ENCODE measurements around the gene ABHD17C.
"Not testable (repeated sequence)": the region's sequence is repeated elsewhere in the genome, so short reads cannot be mapped to it uniquely, and the experiment has no call there.

The ABHD17C gene

DNA sequence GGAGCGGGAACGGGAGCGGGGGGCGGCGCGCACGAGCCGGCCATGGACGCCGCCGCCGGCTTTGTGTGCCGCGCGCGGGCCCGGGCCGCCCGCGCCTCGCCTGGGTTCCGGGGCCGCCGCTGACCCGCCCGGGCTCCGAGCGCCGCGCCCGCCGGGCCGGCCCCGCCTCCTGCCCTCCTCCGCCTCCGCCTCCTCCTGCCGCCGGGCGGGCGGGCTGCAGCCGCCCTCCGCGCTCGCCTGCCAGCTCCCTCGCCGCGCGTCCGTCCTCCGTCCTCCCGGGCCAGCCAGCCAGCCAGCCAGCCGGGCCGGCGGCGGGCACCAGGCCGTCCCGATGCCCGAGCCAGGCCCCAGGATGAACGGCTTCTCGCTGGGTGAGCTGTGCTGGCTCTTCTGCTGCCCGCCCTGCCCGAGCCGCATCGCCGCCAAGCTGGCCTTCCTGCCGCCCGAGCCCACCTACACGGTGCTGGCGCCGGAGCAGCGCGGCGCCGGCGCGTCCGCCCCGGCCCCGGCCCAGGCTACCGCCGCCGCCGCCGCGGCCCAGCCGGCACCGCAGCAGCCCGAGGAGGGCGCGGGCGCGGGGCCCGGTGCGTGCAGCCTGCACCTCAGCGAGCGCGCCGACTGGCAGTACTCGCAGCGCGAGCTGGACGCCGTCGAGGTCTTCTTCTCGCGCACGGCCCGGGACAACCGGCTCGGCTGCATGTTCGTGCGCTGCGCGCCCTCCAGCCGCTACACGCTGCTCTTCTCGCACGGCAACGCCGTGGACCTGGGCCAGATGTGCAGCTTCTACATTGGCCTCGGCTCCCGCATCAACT lies at the start of gene ABHD17C:
Gene ABHD17C (plus strand): TSS at position 212 of the 812 bp plus-strand sequence. CDS start 120 bp downstream, at position 332.
- peak within 1 kb of the TSS; percentile 76 for H3K4me3 ChIP-seq
- H3K27me3 ChIP-seq (ENCODE audit: low read depth), result no peaks in the 10 kb centered on the region; the same call in 1 of the 2 replicates
- in situ Hi-C loops (cut with MboI; ENCODE audit: low sequenced_read_pairs), result no loop called here
- peak; percentile 60 to 81 for DNase-seq (ENCODE audit: low spot score in 2 of 2)
- H3K9me3 ChIP-seq, result no peaks in the 10 kb centered on the region
- H3K36me3 ChIP-seq (replicated peaks), result 0 out of 2 replicates have a peak, but pooled peaks cover 3% of the 10 kb centered on the region
- H3K4me1 ChIP-seq, result peaks cover 23% of the 10 kb centered on the region

GRCh38 chr15:80645494-80646065 lies 49.5 kb upstream of the ABHD17C start:
- peaks cover 20% of the 10 kb centered on the region for H3K9me3 ChIP-seq
- in situ Hi-C loops (cut with MboI; ENCODE audit: low sequenced_read_pairs), result no loop called here
- H3K4me1 ChIP-seq, result no peaks in the 10 kb centered on the region
- 0 out of 2 replicates have a peak, but pooled peaks cover 3% of the 10 kb centered on the region for H3K27me3 ChIP-seq (ENCODE audit: low read depth)
- no peak for DNase-seq (ENCODE audit: low spot score in 2 of 2)
- H3K36me3 ChIP-seq (replicated peaks), result no peaks in the 10 kb centered on the region
- no peak overlapping the region for H3K4me3 ChIP-seq

- H3K27me3 ChIP-seq (ENCODE audit: low read depth); in situ Hi-C loops (cut with MboI; ENCODE audit: low sequenced_read_pairs); DNase-seq (ENCODE audit: low spot score in 2 of 2); H3K36me3 ChIP-seq (replicated peaks); H3K4me3 ChIP-seq; H3K4me1 ChIP-seq: not testable (repeated sequence)
- peaks cover 18% of the 10 kb centered on the region for H3K9me3 ChIP-seq
These were observed 47.7 kb upstream of the ABHD17C start for GRCh38 chr15:80647424-80647823.

GRCh38 chr15:80654299-80654698 lies 40.8 kb upstream of the ABHD17C start:
- in situ Hi-C loops (cut with MboI; ENCODE audit: low sequenced_read_pairs), result no loop called here
- DNase-seq (ENCODE audit: low spot score in 2 of 2), result no peak
- no peak overlapping the region for H3K4me3 ChIP-seq
- no peaks in the 10 kb centered on the region; the same call in 1 of the 2 replicates for H3K27me3 ChIP-seq (ENCODE audit: low read depth)
- peaks cover 6% of the 10 kb centered on the region; the same call in 1 of the 2 replicates for H3K9me3 ChIP-seq
- H3K36me3 ChIP-seq (replicated peaks), result no peaks in the 10 kb centered on the region
- no peaks in the 10 kb centered on the region for H3K4me1 ChIP-seq

GRCh38 chr15:80659375-80659774 lies 35.7 kb upstream of the ABHD17C start:
- no peak for DNase-seq (ENCODE audit: low spot score in 2 of 2)
- no peak overlapping the region for H3K4me3 ChIP-seq
- in situ Hi-C loops (cut with MboI; ENCODE audit: low sequenced_read_pairs), result no loop called here

GRCh38 chr15:80660119-80660518 lies 35.0 kb upstream of the ABHD17C start:
- Histone ChIP-seq H3K9me3 (no peaks in the 10 kb centered on the region), H3K4me1 (no peaks in the 10 kb centered on the region), H3K27me3 (ENCODE audit: low read depth) (no peaks in the 10 kb centered on the region), H3K36me3 (replicated peaks) (no peaks in the 10 kb centered on the region), H3K4me3 (no peak overlapping the region)
- in situ Hi-C loops (cut with MboI; ENCODE audit: low sequenced_read_pairs), result no loop called here
- peak; percentile 50 to 51 for DNase-seq (ENCODE audit: low spot score in 2 of 2)

More at GRCh38 chr15:80659375-80659774, 35.7 kb upstream of the ABHD17C start:
- H3K27me3 ChIP-seq (ENCODE audit: low read depth), result no peaks in the 10 kb centered on the region; the same call in 1 of the 2 replicates
- no peaks in the 10 kb centered on the region for H3K4me1 ChIP-seq
- H3K36me3 ChIP-seq (replicated peaks), result no peaks in the 10 kb centered on the region
- no peaks in the 10 kb centered on the region for H3K9me3 ChIP-seq

- Histone ChIP-seq H3K9me3 (no peaks in the 10 kb centered on the region), H3K27me3 (ENCODE audit: low read depth) (no peaks in the 10 kb centered on the region), H3K4me3 (no peak overlapping the region), H3K4me1 (no peaks in the 10 kb centered on the region), H3K36me3 (replicated peaks) (no peaks in the 10 kb centered on the region)
- DNase-seq (ENCODE audit: low spot score in 2 of 2), result no peak
- in situ Hi-C loops (cut with MboI; ENCODE audit: low sequenced_read_pairs), result no loop called here
These were observed 33.0 kb upstream of the ABHD17C start for GRCh38 chr15:80662129-80662528.

- in situ Hi-C loops (cut with MboI; ENCODE audit: low sequenced_read_pairs), result no loop called here
- H3K36me3 ChIP-seq (replicated peaks), result no peaks in the 10 kb centered on the region
- no peaks in the 10 kb centered on the region for H3K27me3 ChIP-seq (ENCODE audit: low read depth)
- no peaks in the 10 kb centered on the region for H3K4me1 ChIP-seq
- H3K4me3 ChIP-seq, result no peak overlapping the region
- no peak for DNase-seq (ENCODE audit: low spot score in 2 of 2)
- no peaks in the 10 kb centered on the region for H3K9me3 ChIP-seq
These were observed 32.2 kb upstream of the ABHD17C start for GRCh38 chr15:80662757-80663553.

DNA sequence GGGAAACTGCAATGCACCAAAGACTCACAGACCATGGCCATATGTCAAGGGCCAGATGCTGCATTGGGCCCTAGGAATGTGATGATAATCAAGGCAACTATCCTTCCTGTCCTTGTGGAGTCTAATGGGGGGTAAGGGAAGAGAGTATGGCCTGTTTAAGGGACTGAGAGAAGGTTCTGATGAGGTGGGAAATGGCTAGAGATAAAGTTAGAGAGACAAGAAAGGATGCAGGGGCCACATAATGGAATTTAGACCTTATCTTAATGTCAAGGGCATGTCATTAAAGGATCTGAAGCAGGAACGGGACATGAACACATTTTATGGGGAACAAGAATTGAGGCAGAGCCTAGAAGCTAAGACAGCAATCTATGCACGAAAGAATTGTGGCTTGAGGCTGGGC lies 30.0 kb upstream of the ABHD17C start:
- H3K9me3 ChIP-seq, result no peaks in the 10 kb centered on the region; the same call in 1 of the 2 replicates
- in situ Hi-C loops (cut with MboI; ENCODE audit: low sequenced_read_pairs), result no loop called here

DNA sequence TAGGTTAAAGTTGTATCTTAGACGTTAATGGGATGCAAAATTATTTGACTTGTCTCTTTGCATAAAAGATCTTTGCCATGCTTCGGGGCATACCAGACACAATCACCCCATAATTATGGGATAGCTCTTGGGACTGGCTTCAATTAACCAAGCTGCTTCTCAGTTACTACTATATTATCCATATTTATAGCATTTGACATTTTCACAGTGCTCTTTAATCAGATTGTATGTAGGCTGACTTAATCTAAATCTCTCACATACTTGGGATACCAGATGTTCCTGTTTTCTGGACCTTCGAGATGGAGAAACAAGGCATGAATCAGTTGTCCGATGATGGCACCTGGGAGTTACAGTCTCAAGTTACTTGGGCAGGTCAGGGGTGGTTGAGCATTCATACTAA lies 27.2 kb upstream of the ABHD17C start:
- in situ Hi-C loops (cut with MboI; ENCODE audit: low sequenced_read_pairs), result no loop called here
- no peaks in the 10 kb centered on the region for H3K36me3 ChIP-seq (replicated peaks)
- peaks cover 3% of the 10 kb centered on the region; the same call in 1 of the 2 replicates for H3K27me3 ChIP-seq (ENCODE audit: low read depth)
- no peak overlapping the region for H3K4me3 ChIP-seq
- DNase-seq (ENCODE audit: low spot score in 2 of 2), result no peak
- no peaks in the 10 kb centered on the region for H3K4me1 ChIP-seq
- no peaks in the 10 kb centered on the region; the same call in 1 of the 2 replicates for H3K9me3 ChIP-seq

More for the DNA sequence above, 30.0 kb upstream of the ABHD17C start:
- DNase-seq (ENCODE audit: low spot score in 2 of 2), result no peak
- Histone ChIP-seq H3K4me1 (no peaks in the 10 kb centered on the region), H3K27me3 (ENCODE audit: low read depth) (peaks cover 3% of the 10 kb centered on the region; the same call in 1 of the 2 replicates), H3K36me3 (replicated peaks) (no peaks in the 10 kb centered on the region), H3K4me3 (no peak overlapping the region)

GRCh38 chr15:80668546-80669236 lies 26.4 kb upstream of the ABHD17C start:
- in situ Hi-C loops (cut with MboI; ENCODE audit: low sequenced_read_pairs), result no loop called here
- Histone ChIP-seq H3K4me3 (no peak overlapping the region), H3K4me1 (no peaks in the 10 kb centered on the region), H3K27me3 (ENCODE audit: low read depth) (peaks cover 3% of the 10 kb centered on the region; the same call in 1 of the 2 replicates), H3K9me3 (no peaks in the 10 kb centered on the region; the same call in 1 of the 2 replicates), H3K36me3 (replicated peaks) (no peaks in the 10 kb centered on the region)
- no peak for DNase-seq (ENCODE audit: low spot score in 2 of 2)

DNA sequence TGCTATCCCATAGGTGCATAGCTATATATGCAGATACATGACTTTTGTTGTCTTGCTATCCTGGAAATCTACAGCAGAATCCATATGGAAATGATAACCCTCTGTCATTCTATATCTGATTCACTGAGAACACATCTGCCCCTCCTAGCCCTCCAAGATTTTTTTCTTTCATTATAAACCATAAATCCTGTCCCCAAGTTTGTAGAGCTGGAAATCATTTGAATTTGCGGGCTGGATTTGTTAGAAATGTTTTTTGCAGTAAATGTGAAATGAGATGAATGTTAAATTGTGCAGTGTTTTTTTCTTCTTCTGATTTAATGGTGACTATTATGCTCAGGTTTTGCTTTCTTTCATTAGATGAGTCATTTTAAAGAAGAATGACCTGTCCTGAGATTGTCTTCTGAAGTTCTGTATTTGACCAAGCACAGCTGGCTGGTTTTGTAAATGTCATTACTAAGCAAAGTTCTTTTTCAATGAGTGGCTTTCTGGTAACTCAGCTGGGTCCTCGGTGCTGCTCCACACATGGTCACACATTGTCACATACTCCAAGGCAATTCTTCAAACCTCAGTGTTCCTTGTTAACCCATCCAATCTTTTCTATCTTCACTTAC lies 25.3 kb upstream of the ABHD17C start:
- no peak for DNase-seq (ENCODE audit: low spot score in 2 of 2)
- peaks cover 3% of the 10 kb centered on the region; the same call in 1 of the 2 replicates for H3K27me3 ChIP-seq (ENCODE audit: low read depth)
- H3K4me3 ChIP-seq, result no peak overlapping the region
- no peaks in the 10 kb centered on the region for H3K4me1 ChIP-seq
- H3K36me3 ChIP-seq (replicated peaks), result no peaks in the 10 kb centered on the region
- no peaks in the 10 kb centered on the region; the same call in 1 of the 2 replicates for H3K9me3 ChIP-seq
- in situ Hi-C loops (cut with MboI; ENCODE audit: low sequenced_read_pairs), result no loop called here
